GM18861 (cell line): ENCODE results near the gene PGGHG.
"Not testable (repeated sequence)": the region's sequence is repeated elsewhere in the genome, so short reads cannot be mapped to it uniquely, and the experiment has no call there.

Experiments
- ATAC-seq: cut with Tn5 transposase; IDR thresholded peaks from one replicate; pipeline ENCODE4 v1.9.1; 2021; ENCODE audit not compliant: unreplicated experiment

PGGHG gene

DNA sequence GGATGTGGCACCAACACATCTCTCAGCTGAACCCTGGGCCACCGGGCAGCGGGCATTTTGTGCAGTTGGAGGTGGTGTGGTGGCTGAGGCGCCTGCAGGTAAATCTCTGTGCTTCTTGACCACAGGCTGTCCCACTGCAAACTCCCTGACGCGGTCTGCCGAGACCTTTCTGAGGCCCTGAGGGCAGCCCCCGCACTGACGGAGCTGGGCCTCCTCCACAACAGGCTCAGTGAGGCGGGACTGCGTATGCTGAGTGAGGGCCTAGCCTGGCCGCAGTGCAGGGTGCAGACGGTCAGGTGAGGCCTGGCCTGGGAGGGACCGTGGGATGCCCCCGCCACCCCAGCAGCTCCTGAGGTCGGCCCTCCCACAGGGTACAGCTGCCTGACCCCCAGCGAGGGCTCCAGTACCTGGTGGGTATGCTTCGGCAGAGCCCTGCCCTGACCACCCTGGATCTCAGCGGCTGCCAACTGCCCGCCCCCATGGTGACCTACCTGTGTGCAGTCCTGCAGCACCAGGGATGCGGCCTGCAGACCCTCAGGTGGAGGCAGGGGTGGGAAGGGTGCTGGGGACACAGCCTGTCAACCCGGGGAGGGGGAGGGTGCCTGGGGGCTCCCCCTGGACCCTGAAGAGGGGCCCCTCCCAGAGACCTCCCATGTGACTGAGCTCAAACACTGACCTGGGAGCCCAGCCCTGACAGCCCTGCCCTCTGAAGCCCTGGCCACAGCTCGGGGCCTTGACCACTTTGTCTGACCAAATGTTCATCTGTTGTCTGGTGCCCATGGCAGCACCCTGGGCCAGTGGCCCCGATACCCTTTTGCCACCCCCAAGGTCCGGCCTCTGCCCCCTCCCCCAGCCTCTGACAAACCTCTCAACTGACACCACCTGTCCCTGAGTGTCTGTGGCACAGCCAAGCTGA lies 4.6 kb upstream of the PGGHG start:
- ATAC-seq = no peak

DNA sequence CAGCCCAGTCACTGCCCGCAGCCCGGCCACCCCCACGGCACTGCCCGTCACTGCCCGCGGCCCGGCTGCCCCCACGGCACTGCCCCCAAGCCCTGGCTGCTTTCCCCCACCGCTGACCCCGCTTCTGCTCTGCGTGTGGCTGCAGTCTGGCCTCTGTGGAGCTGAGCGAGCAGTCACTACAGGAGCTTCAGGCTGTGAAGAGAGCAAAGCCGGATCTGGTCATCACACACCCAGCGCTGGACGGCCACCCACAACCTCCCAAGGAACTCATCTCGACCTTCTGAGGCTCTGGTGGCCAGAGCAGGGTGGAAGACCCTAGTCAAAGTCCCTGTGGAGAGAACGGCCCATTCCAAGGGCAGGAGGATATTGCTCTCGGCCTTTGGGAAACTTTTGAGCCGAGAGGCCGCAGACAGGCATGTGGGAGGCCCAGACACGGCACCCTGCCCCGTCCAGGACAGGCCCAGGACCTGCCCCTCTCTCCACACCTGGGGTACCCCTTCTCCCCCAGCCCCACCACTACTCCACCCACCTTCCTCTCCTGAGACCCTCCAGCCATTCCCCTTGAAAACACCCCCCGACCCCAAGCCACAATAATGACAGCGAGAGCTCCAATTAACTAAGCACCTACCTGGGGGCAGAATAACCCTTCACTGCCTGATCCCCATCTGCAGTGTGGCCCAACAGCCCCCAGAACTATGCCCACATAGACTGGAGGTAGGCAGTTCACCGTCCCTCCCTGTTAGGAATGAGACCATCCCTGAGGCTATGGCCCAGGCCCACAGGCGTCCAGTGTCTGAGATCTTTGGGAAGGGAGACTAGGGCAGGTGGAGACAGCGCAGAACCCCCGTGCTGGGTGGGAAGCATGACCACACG lies 3.7 kb upstream of the PGGHG start:
- ATAC-seq = no peak

DNA sequence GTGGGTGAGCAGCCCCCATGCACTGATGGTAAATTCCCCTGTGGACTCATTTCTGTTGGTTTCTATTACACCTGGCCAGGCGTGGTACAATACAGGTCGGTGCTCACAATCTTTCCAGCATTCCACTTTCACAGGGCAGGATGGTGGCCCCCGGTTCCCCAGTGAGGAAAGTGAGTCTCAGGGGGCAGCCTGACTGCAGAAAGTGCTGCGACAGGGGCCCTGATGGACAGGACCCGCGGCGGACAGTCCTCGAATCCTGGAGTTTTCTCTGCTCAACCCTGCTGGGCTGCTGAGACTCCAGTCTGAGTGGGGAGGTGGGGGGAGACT lies 3.1 kb upstream of the PGGHG start:
- ATAC-seq = no peak

DNA sequence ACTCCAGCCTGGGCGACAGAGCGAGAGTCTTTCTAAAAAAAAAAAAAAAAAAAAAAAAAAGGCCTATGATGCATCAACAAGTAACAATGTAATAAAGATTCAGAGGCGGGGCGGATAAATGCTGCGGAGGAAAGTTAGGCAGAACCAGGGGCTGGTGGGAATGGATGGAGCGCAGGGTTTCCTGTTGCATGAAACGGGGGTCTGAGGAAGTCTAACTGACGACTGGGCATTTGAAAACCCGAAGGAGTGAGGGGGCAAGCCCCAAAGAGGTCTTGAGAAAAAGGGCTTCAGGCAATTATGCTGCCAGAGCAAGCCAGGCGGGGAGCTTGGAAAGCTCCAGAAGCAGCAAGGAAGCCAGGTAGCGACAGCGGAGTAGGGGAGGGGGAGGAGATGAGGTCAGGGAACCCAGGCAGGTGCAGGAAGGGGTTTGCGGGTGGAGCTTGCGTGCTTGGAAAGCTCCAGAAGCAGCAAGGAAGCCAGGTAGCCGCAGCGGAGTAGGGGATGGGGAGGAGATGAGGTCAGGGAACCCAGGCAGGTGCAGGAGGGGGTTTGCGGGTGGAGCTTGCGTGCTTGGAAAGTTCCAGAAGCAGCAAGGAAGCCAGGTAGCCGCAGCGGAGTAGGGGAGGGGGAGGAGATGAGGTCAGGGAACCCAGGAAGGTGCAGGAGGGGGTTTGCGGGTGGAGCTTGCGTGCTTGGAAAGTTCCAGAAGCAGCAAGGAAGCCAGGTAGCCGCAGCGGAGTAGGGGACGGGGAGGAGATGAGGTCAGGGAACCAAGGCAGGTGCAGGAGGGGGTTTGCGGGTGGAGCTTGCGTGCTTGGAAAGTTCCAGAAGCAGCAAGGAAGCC lies 1.7 kb upstream of the PGGHG start:
- ATAC-seq = not testable (repeated sequence)

DNA sequence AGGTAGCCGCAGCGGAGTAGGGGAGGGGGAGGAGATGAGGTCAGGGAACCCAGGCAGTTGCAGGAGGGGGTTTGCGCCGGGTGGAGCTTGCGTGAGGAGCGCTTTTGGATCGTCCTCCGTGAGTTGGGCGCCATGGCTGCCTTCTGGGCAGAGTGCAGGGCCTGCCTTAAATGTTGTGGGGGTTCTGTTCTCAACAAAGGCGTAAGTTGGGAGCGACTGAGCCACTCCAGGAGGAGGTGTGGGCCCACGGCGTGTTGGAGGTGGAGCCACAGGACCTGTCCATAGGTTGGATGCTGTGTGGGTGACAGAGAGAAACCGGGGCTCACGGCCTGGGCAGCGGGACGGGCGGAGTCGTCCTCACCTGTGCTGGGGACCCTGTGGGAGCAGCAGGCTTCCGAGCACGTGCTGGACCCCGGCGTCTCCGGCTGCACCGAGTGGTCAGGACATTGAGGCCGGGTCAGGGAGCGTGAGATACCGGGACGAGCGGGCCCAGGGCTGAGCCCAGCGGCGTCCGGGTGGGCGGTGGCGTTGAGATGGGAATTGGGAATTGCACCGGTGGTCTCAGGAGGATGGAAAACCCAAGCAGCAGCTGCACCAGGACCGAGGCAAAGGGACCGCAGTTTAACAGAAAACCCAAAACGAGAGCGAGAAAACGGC lies 977 bp upstream of the PGGHG start:
- no peak for ATAC-seq

DNA sequence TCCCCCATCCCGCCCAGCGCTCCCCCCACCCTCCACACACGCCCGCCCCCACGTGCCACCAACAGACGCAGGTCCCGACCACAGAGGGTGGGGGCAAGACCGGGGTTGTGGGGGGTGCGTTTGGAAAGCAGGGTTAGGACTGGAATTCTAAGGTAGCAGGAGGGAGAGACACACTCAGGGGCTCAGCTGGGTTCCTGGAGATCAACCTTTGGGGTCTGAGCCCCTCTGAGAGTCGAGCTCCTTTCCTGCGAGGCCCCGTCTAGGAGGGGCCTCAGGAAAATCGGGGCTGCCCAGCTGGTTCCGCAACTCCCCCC lies 429 bp downstream of the PGGHG start:
- no peak for ATAC-seq

DNA sequence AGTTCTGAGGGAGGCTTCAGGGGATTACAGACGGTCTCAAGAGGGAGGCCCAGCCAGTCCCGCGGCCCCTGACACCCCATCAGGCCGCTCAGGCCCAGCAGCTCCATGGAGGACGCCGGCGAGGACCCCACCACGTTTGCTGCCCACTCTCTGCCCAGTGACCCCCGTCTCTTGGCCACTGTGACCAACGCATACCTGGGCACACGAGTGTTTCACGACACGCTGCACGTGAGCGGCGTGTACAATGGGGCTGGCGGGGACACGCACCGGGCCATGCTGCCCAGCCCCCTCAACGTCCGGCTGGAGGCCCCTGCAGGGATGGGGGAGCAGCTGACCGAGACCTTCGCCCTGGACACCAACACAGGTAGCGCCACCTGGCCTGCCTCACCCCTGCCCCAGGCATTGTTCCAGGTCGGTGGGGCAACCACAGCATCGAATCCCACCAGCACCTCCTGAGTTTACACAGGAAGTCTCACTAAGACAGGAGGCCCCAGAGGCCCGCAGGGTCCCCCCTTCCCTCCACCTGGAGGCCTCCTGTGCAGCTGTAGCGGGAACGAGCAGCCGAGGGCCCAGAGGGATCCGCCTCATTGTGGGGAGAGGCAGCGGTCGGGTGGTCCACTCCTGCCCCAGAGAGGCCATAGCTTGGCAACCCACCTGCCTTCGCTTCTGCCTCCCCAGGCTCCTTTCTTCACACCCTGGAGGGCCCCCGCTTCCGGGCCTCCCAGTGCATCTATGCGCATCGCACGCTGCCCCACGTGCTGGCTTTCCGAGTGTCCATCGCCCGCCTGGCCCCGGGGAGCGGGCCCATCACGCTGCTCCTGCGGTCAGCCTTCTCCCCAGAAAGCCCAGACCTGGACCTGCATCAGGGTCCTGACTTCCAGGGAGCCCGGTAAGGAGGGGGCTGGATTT lies 1.0 kb downstream of the PGGHG start:
- no peak for ATAC-seq

DNA sequence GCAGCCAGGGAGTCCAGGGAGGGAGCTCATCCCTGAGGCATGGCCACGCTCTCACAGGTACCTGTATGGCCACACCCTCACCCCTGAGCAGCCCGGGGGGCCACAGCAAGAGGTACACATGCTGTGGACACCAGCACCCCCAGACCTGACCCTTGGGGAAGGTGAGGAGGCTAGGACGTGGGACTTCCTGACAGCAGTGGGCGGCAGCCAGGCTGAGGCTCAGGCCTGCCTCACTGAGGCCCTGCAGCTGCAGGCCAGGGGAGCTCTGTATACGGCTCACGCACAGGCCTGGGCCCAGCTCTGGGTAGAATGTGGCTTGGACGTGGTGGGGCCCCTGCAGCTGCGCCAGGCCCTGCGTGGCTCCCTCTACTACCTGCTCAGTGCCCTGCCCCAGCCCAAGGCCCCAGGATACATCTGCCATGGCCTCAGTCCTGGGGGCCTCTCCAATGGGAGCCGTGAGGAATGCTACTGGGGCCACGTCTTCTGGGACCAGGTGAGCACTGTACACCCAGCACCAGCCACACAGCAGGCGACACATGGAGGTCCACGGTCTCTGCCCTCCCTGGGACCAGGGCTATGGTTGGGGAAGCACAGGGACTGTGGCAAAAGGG lies 1.8 kb downstream of the PGGHG start:
- no peak for ATAC-seq

DNA sequence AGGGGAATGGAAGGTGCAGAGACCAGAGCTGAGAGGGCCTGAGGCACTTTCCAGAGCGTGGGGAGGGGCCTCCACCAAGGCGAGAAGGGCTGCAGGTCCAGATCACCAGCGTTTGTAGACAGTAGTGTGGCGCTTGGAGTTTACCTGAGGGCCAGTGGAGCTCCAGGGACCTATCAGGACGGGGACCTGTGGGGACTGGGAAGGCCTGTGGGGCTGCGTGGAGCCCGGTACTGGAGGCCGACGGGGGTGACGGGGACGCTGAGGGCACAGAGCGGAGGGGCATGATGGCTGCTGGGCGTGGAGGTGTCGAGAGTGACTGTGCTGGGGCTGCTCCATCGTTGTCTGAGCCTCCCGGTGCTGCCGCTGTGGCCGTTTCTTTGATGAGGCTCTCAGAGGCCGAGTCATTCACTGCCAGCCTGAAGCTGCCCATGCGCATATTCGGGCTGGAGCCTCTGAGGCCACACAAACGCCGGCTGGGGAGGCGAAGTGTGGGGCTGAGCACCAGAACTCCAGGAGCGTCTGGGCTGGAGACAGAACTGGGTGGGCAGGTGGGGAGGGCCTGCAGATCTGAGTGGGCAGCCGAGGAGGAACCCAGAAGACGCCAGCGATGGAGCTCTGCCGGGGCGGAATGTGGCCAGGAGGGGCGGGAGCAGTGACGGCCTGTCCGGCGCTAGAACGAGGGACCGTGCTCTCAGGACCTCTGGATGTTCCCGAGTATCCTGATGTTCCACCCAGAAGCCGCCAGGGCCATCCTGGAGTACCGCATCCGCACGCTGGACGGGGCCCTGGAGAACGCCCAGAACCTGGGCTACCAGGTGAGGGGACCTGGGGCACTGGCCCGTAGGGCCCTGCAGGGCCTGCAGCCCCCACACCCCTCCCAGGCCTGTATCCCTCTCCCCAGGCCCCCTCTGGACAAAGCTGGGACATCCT lies 2.6 kb downstream of the PGGHG start:
- no peak for ATAC-seq

DNA sequence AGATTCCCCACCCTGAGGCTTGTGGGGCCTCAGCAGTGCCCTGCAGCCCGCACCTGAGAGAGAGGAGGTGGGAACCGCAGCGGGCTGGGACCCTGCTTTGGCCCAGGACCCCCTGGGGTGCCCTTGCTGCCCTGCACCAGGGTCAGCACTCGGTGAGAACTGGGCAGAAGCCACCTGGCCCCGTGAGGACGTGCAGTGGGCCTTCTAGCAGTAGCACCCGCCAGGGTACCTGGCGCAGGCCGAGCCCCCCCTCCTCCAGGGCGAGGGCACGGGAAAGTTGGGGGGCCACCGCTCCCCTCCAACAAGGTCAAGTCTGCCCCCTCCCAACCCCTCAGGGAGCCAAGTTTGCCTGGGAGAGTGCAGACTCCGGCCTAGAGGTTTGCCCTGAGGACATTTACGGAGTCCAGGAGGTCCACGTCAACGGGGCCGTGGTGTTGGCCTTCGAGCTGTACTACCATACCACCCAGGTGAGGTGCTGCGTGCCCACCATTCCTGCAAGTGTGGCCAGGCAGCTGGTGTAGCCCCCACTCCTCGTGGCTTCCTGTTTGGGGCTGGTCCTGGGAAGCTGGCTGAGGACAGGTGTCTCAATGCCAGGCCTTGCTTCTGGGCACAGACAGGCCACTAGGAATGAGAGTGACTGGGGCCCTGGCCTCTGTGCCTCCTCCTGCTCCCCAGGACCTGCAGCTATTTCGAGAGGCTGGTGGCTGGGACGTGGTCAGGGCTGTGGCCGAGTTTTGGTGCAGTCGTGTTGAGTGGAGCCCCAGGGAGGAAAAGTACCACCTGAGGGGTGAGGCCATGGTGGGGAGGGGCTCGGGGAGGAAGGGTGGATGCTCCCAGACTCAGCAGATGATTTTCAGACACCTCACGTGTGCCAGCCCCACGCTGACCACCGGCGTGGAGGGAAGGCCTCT lies 3.5 kb downstream of the PGGHG start:
- no peak for ATAC-seq

DNA sequence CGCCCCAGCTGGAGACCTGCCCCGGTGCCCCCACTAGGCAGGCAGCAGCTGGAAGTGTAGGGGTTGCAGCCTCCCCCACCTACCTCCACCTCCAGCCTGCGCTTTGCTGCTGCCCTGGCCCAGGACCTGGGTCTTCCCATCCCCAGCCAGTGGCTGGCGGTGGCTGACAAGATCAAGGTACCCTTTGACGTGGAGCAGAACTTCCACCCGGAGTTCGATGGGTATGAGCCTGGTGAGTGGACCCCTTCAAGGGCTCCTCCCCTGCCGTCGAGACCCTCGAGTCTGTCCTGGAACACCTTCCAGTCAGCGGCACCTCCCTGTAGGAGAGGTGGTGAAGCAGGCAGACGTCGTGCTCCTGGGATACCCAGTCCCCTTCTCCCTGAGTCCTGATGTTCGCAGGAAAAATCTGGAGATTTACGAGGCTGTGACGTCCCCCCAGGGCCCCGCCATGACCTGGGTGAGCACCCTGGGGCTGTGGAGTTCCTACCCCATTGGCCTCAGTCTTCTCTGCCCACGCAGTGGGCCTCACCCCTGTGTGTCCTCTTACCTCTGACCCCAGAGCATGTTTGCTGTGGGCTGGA lies 4.4 kb downstream of the PGGHG start:
- ATAC-seq = no peak

DNA sequence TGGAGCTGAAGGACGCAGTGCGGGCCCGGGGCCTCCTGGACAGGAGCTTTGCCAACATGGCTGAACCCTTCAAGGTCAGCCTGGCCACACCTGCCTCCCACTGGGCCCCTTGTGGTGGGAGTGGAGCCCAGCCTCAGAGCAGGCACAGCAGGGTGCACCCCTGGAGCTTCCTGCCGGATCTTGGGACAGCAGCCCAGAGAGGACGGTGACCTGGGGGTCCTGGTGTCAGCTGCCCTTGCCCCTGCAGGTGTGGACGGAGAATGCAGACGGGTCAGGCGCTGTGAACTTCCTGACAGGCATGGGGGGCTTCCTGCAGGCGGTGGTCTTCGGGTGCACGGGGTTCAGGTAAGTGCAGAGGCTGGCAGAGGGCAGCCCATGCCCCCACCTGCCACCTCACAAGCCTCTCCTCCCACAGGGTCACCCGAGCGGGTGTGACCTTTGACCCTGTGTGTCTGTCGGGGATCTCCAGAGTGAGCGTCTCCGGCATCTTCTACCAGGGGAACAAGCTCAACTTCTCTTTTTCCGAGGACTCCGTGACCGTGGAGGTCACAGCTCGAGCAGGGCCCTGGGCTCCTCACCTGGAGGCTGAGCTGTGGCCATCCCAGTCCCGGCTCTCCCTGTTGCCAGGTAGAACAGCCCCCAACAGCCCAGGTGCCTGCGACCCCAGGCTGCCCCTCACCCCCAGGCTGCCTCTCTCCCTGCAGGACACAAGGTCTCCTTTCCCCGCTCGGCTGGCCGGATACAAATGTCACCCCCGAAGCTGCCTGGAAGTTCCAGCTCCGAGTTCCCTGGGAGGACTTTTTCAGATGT lies 5.1 kb downstream of the PGGHG start:
- no peak for ATAC-seq

DNA sequence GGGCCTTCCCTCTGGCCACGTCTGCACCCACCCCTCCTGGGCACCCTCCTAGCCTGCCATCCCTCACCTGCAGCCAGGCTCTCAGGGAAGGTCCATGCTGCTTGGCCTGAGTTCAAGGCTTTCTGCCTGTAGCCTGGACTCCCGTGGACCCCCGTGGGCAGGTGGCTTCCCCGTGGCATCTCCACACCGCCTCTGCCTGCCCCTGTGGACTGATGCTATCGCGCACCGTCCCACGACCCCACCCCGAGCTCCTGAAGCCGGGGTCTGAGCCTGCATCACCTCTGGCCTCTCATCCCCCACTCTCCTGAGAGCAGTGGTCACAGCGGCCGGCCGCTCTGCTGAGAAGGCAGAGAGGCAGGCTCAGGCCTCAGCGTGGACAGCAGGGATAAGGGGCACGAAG lies 5.9 kb downstream of the PGGHG start:
- no peak for ATAC-seq

DNA sequence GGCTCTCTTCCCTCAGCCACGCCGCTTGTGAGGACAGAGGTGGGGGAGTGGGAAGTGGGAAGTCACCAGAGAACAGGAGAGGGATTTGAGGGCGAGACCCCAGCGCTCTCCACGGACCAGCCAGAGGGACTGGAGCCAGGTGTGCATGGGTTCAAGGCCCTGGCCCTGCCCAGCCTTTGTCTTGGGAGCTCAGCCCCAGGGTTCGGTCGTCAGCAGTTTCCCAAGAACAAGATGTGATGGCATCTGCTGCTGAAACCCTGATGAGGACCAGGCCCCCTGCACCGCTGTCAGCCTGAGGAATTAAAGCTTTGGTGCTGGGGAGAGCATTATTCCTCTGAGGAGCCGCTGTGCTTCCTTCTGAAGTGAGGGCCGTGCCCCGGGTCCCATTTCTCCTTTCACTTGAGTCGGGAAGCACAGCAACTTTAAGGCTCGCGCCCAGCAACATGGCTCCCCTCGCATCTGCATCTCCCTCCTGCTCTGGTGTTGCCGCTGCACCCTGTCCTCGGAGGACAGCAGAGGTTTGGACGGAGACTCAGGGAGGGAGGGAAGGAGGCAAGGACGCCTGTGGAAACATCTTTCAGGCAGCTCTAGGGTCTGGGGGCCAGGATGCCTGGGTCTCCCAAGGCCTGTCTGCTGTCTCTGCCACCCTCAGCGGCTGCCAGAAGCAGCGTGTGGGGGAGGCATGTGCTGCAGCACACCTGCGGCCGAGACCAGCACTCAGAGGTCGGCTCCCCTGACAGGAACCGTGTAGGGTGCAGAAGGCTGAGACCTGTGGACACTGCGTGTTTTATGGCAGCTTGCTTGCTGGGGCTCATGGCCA lies 6.6 kb downstream of the PGGHG start:
- ATAC-seq = no peak
